HAP-1 (cell line): ENCODE measurements around the gene ACOT6.
"Not testable (repeated sequence)": the region's sequence is repeated elsewhere in the genome, so short reads cannot be mapped to it uniquely, and the experiment has no call there.

Experiments used
- DNase-seq, 2 experiments: peaks; one replicate each; pipeline ENCODE4 v3.0.0-alpha.2; 2016 to 2020; ENCODE audit warnings: low spot score in 2 of 2
- H3K27me3 ChIP-seq: fragments of 250-450 bp; sonication (Bioruptor Pico); 2 replicates; pipeline ENCODE4 v1.5.1; 2020; ENCODE audit warnings: low read depth, mild to moderate bottlenecking, moderate library complexity
- H3K36me3 ChIP-seq: fragments of 250-450 bp; sonication (Bioruptor Pico); replicated peaks from 2 replicates; pipeline ENCODE4 v1.5.1; 2020; ENCODE audit warnings: mild to moderate bottlenecking
- H3K4me1 ChIP-seq: fragments of 250-450 bp; sonication (Bioruptor Pico); 2 replicates; pipeline ENCODE4 v1.5.1; 2020; ENCODE audit warnings: mild to moderate bottlenecking
- H3K4me3 ChIP-seq: fragments of 250-450 bp; sonication (Bioruptor Pico); 2 replicates; pipeline ENCODE4 v1.5.1; 2020; ENCODE audit warnings: mild to moderate bottlenecking, moderate library complexity
- H3K9me3 ChIP-seq: fragments of 250-450 bp; sonication (Bioruptor Pico); 2 replicates; pipeline ENCODE4 v1.5.1; 2020; ENCODE audit warnings: mild to moderate bottlenecking, moderate library complexity
- in situ Hi-C: fragments of 300-500 bp; cut with MboI; formaldehyde crosslinking; loops from 3 replicates; pipeline ENCODE4 v1.14.3; 2020; ENCODE audit warnings: low sequenced_read_pairs, inconsistent platforms, mixed read lengths

Gene ACOT6, protein sequence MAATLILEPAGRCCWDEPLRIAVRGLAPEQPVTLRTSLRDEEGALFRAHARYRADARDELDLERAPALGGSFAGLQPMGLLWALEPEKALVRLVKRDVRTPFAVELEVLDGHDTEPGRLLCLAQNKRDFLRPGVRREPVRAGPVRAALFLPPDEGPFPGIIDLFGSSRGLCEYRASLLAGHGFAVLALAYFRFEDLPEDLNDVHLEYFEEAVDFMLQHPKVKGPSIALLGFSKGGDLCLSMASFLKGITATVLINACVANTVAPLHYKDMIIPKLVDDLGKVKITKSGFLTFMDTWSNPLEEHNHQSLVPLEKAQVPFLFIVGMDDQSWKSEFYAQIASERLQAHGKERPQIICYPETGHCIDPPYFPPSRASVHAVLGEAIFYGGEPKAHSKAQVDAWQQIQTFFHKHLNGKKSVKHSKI

DNA sequence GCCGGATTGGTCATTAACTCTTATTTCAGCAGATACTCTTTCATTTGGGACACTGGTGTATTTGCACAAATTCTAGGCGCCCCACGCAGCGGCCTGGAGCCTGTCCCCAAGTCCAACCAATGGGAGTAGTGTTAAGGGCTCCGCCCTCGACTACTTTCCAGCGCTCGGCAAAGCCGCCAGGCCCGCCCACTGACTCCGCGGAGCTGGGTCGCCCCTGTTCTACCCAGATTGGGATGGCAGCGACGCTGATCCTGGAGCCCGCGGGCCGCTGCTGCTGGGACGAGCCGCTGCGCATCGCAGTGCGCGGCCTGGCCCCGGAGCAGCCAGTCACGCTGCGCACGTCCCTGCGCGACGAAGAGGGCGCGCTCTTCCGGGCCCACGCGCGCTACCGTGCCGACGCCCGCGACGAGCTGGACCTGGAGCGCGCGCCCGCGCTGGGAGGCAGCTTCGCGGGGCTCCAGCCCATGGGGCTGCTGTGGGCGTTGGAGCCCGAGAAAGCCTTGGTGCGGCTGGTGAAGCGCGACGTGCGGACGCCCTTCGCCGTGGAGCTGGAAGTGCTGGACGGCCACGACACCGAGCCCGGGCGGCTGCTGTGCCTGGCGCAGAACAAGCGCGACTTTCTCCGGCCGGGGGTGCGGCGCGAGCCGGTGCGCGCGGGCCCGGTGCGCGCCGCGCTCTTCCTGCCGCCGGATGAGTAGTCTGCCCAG, at the start of gene ACOT6:
TSS of gene ACOT6 (plus strand) at position 179 of the 707 bp plus-strand sequence. CDS start at position 234, 55 bp downstream.
- H3K4me3 ChIP-seq = peak within 1 kb of the TSS; percentile 45
- no peaks in the 10 kb centered on the region for H3K36me3 ChIP-seq
- in situ Hi-C loops = no loop called here
- no peaks in the 10 kb centered on the region for H3K4me1 ChIP-seq
- peak; percentile 64 to 86 for DNase-seq
- H3K9me3 ChIP-seq = no peaks in the 10 kb centered on the region
- no peaks in the 10 kb centered on the region for H3K27me3 ChIP-seq

DNA sequence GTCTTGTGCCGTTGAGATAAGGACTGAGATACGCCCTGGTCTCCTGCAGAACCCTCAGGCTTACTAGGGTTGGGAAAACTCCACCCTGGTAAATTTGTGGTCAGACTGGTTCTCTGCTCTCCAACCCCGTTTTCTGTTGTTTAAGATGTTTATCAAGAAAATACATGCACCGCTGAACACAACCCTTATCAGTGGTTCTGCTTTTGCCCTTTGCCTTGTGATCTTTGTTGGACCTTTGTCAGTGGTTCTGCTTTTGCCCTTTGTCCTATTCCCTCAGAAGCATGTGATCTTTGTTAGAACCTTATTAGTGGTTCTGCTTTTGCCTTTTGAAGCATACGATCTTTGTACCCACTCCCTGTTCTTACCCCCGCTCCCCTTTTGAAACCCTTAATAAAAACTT, 49.6 kb upstream of the ACOT6 start:
- in situ Hi-C loops = not testable (repeated sequence)

DNA sequence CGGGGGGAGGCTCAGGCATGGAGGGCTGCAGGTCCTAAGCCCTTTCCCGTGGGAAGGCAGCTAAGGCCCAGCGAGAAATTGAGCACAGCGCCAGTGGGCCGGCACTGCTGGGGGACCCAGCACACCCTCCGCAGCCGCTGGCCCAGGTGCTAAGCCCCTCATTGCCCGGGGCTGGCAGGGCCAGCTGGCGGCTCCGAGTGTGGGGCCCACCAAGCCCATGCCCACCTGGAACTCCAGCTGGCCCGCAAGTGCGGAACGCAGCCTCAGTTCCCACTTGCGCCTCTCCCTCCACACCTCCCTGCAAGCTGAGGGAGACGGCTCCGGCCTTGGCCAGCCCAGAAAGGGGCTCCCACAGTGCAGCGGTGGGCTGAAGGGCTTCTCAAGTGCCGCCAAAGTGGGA, 45.9 kb upstream of the ACOT6 start:
- H3K36me3 ChIP-seq, DNase-seq, H3K4me1 ChIP-seq, H3K4me3 ChIP-seq, H3K9me3 ChIP-seq, H3K27me3 ChIP-seq, in situ Hi-C loops: not testable (repeated sequence)

More for the DNA sequence above, 49.6 kb upstream of the ACOT6 start:
- H3K4me1 ChIP-seq, H3K27me3 ChIP-seq, H3K36me3 ChIP-seq, H3K4me3 ChIP-seq, DNase-seq, H3K9me3 ChIP-seq: not testable (repeated sequence)

DNA sequence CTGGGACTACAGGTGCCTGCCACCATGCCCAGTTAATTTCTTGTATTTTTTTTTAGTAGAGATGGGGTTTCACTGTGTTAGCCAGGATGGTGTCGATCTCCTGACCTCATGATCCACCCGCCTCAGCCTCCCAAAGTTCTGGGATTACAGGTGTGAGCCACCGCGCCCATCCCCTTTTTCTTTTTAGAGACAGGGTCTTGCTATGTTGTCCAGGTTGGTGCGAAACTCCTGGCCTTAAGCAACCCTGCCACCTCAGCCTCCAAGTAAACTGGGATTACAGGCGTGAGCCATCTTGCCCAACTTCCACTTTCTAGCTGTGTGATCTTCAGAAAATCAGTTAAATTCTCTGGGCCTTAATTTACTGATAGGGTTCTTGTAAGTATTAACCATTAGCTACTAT, 45.4 kb upstream of the ACOT6 start:
- H3K27me3 ChIP-seq, H3K4me1 ChIP-seq, in situ Hi-C loops, DNase-seq, H3K36me3 ChIP-seq, H3K9me3 ChIP-seq, H3K4me3 ChIP-seq: not testable (repeated sequence)

DNA sequence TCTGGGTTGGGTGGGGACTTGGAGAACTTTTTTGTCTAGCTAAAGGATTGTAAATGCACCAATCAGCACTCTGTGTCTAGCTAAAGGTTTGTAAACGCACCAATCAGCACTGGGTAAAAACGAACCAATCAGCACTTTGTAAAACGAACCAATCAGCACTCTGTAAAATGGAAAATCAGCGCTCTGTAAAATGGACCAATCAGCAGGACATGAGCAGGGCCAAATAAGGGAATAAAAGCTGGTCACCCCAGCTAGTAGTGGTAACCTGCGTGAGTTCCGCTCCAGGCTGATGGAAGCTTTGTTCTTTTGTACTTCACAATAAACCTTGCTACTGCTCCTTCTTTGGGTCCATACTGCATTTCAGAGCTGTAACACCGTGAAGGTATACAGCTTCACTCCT, 45.0 kb upstream of the ACOT6 start:
- Histone ChIP-seq H3K36me3 (no peaks in the 10 kb centered on the region), H3K4me1 (no peaks in the 10 kb centered on the region), H3K9me3 (no peaks in the 10 kb centered on the region; the same call in 1 of the 2 replicates), H3K27me3 (no peaks in the 10 kb centered on the region), H3K4me3 (no peak overlapping the region)
- in situ Hi-C loops = no loop called here
- no peak for DNase-seq

DNA sequence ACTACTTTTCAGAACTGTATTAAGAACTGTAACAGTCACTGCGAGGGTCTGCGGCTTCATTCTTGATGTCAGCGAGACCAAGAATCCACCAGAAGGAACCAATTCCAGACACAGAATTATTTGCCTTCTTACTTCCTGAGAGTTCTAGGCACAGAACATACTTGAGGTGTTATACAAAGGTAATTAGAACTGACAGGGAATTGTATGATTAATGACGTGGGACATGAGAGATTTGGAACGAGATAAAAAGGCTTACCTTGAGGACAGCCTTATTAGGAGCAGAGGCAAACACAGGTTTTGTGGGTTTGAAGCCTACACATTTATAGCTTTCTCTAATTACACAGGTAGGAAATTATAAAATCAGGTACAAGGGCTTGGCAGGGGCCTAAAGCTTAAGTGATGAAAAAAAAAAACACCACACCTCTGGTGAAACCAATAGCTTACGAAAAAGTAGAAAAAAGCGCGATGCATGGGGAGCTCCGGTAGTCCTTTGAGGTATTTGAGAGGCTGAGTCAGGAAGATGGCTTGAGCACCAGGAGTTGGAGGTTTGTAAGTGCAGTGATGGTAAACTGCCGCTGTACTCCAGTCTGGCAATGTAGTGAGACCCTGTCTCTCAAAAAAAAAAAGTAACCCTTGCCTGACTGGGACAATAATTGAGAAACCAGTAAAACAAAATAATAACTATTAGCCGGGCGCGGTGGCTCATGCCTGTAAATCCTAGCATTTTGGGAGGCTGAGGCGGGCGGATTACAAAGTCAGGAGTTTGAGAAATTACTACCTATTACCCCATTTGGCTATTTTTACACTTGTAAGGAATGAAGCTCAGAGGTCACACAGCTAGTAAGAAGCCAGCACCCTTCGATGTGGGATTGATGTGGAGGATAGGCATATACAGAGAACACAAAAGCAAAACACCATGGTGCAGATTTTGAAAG, 44.1 kb upstream of the ACOT6 start:
- Histone ChIP-seq H3K4me3 (no peak overlapping the region), H3K27me3 (no peaks in the 10 kb centered on the region), H3K4me1 (no peaks in the 10 kb centered on the region), H3K9me3 (no peaks in the 10 kb centered on the region), H3K36me3 (no peaks in the 10 kb centered on the region)
- in situ Hi-C loops = no loop called here
- no peak for DNase-seq

DNA sequence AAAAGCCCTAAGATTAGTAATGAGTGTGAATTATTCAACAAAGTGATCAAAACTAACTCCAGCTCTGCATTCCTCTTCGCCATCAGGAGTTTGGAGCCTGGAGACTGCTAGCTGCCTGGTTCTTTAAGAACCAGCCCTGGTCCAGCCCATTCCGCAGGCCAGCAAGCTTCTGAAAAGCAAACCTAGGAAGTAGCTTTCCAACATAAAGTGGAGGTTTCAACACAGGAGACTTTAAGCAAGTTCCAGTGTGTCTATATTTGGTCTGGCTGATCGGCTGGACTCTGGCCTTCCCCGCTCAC, 43.5 kb upstream of the ACOT6 start:
- H3K36me3 ChIP-seq, H3K27me3 ChIP-seq, H3K9me3 ChIP-seq, H3K4me1 ChIP-seq, H3K4me3 ChIP-seq, in situ Hi-C loops, DNase-seq: not testable (repeated sequence)

DNA sequence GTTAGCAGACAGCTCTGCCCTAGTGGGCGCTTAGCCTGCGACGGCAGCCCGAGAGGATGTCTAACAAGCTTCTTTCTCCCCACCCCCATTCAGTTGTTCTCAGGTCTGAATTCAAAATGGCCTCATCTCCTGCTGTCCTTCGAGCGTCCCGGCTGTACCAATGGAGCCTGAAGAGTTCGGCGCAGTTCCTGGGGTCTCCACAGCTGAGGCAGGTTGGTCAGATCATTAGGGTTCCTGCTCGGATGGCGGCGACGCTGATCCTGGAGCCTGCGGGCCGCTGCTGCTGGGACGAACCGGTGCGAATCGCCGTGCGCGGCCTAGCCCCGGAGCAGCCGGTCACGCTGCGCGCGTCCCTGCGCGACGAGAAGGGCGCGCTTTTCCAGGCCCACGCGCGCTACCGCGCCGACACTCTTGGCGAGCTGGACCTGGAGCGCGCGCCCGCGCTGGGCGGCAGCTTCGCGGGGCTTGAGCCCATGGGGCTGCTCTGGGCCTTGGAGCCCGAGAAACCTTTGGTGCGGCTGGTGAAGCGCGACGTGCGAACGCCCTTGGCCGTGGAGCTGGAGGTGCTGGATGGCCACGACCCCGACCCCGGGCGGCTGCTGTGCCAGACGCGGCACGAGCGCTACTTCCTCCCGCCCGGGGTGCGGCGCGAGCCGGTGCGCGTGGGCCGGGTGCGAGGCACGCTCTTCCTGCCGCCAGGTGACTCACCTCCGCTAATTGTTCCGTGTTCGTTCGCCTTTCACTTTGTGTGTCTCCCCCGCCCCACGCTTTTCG, 42.9 kb upstream of the ACOT6 start, which contains the start of gene ACOT2:
TSS of gene ACOT2 (plus strand) at position 29 of the 774 bp plus-strand sequence. CDS start at position 57, 28 bp downstream.
- H3K4me3 ChIP-seq, in situ Hi-C loops, H3K4me1 ChIP-seq, H3K9me3 ChIP-seq, H3K27me3 ChIP-seq, H3K36me3 ChIP-seq, DNase-seq: not testable (repeated sequence)

DNA sequence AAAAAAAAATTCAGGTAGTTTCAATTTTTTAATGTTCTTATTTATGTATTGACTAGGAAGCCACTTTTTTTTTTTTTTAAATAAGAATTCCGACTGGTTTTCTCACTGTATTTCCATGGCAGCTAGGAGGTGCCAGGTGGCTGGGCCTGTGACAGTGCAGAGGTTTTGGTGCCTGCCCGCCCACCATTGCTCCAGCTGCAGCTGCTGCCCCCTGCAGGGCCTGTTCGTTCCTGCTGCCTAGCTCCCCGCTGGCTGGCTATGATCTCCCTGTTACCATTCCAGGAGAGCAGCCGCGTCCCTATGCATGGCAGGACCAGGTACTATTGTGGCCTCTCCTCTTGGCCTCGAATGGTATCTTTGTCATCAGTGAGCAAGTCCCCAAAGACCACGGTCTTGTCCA, 41.4 kb upstream of the ACOT6 start:
- H3K9me3 ChIP-seq, H3K4me3 ChIP-seq, H3K36me3 ChIP-seq, H3K4me1 ChIP-seq, H3K27me3 ChIP-seq: not testable (repeated sequence)
- in situ Hi-C loops = loop anchor here (10.0 kb wide), 1 partner anchor 46 kb away; no protein-coding TSS in a partner anchor
- DNase-seq = peak; percentile 17 to 78

DNA sequence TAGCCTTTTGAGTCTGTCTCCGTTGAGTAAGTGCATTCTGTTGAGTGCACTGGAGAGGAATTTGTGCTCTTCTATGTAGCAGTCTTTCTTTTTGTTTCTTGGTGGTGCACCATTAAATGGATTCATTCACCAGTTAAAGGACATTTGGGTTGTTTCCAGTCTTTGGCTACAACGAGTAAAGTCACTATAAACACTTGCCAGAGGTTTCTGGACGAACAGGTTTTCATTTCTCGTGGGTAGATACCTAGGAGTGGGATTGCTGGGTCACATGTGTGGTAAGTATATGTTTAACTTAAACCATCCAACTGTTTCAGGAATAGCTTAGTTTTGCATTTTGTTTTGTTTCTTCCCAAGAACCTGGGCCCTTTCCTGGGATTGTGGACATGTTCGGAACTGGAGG, 39.3 kb upstream of the ACOT6 start:
- DNase-seq, H3K4me3 ChIP-seq, H3K9me3 ChIP-seq, H3K36me3 ChIP-seq, H3K4me1 ChIP-seq, H3K27me3 ChIP-seq: not testable (repeated sequence)
- in situ Hi-C loops = loop anchor here (10.0 kb wide), 1 partner anchor 48 kb away; no protein-coding TSS in a partner anchor

DNA sequence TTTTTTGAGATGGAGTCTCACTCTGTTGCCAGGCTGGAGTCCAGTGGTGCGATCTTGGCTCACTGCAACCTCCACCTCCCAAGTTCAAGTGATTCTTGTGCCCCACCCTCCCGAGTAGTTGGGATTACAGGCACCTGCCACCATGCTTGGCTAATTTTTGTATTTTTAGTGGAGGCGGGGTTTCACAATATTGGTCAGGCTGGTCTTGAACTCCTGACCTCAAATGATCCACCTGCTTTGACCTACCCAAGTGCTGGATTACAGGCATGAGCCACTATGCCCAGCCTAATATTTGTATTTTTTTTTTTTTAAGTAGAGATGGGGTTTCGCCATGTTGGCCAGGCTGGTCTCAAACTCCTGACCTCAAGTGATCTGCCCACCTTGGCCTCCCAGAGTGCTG, 38.6 kb upstream of the ACOT6 start:
- DNase-seq = not testable (repeated sequence)
- in situ Hi-C loops = loop anchor here (10.0 kb wide), 1 partner anchor 49 kb away; no protein-coding TSS in a partner anchor

DNA sequence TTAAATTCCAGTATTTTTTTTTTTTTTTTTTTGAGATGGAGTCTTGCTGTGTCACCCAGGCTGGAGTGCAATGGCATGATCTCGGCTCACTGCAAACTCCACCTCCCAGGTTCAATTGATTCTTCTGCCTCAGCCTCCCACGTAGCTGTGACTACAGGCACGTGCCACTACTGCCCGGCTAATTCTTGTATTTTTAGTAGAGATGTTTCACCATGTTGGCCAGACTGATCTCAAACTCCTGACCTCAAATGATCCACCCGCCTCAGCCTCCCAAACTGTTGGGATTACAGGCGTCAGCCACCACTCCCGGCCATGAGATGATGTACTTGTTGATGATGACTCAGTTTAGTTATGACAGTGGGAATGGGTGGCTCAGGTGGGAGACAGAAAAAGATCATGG, 38.1 kb upstream of the ACOT6 start:
- not testable (repeated sequence) for H3K9me3 ChIP-seq, H3K4me3 ChIP-seq, H3K27me3 ChIP-seq, H3K4me1 ChIP-seq, H3K36me3 ChIP-seq, DNase-seq
- in situ Hi-C loops = loop anchor here (10.0 kb wide), 1 partner anchor 49 kb away; no protein-coding TSS in a partner anchor

More for the DNA sequence above, 38.6 kb upstream of the ACOT6 start:
- H3K36me3 ChIP-seq, H3K27me3 ChIP-seq, H3K4me1 ChIP-seq, H3K9me3 ChIP-seq, H3K4me3 ChIP-seq: not testable (repeated sequence)

DNA sequence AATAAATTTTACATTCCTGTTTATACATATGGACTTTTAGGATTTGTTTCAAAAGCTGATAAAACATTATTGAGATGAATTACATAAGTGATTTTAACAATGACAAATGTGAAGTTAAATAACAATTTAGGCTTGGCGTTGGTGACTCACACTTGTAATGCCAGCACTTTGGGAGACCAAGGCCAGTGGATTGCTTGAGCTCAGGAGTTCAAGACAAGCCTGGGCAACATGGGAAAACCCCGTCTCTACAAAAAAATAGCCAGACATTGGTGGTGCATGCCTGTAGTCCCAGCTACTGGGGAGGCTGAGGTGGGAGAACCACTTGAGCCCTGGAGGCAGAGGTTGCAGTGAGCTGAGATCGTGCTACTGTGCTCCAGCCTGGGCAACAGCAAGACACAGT, 35.9 kb upstream of the ACOT6 start:
- in situ Hi-C loops = loop anchor here (10.0 kb wide), 1 partner anchor 52 kb away; no protein-coding TSS in a partner anchor
- Histone ChIP-seq H3K4me1 (no peaks in the 10 kb centered on the region), H3K27me3 (no peaks in the 10 kb centered on the region), H3K36me3 (no peaks in the 10 kb centered on the region), H3K4me3 (no peak overlapping the region), H3K9me3 (no peaks in the 10 kb centered on the region)
- no peak for DNase-seq
